ENCODE data around the gene PRKRA. TPM values are rescaled to one million over a fixed set of nuclear protein-coding genes. Genes with fewer than 3 reads are reported as not detected.

The PRKRA gene
- total and polyA plus RNA-seq, 2 of the 8 experiments (the other 6 are each of a cell fraction or from before 2014, with no cell fraction given) = 25.4 to 60.4 TPM

DNA sequence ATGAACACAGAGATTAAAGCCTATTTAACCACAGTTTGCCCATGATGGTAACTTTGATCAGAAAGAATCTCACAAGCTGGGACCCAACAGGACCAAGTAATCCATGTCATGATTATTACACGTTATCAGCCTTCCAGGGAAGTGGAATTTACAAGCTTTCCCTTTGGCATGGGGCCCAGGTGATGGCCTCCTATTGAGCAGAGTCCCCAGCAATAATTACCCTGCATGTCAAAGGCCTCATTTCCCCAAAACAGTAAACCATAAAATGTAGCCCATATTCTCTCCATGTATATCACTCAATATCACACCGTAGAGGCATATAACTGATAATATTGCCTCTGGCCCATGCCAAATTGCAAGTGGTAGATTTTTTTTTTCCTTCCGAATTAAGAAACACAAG lies 38.9 kb downstream of the PRKRA start (continued):
- TF ChIP-seq POLR2A (IDR thresholded peaks at IDR 0.05; ENCODE audit: control extremely low read depth in 1 of 2, low read depth in 2 of 2, low read length in 2 of 2) (no peak), GTF2F1 (IDR thresholded peaks at IDR 0.05; ENCODE audit: borderline replicate concordance, low read depth, low read length) (no peak), SP4 (IDR thresholded peaks at IDR 0.05; ENCODE audit: low read length) (no peak), SIX5 (IDR thresholded peaks at IDR 0.05; ENCODE audit: low read depth, low read length) (no peak), HDAC2 (IDR thresholded peaks at IDR 0.05; ENCODE audit: borderline replicate concordance in 1 of 2, low read depth in 2 of 2, low read length in 2 of 2) (no peak), KDM5A (IDR thresholded peaks at IDR 0.05; ENCODE audit: low read length) (no peak), BCL11A (IDR thresholded peaks at IDR 0.05; ENCODE audit: low read depth in 2 of 2, low read length in 2 of 2) (no peak)

Data from H1 (cell line).